Measurements from ENCODE around the gene POLG. TPM values are rescaled to one million over a fixed set of nuclear protein-coding genes. Genes with fewer than 3 reads are reported as not detected.
A peak's percentile ranks its signal among the peaks of the same experiment; 100 is the strongest.

POLG gene
- 18.2 TPM for polyA plus RNA-seq (2013, experiment 1 of 2)
- 16.6 TPM for polyA plus RNA-seq (2013, experiment 2 of 2)

DNA sequence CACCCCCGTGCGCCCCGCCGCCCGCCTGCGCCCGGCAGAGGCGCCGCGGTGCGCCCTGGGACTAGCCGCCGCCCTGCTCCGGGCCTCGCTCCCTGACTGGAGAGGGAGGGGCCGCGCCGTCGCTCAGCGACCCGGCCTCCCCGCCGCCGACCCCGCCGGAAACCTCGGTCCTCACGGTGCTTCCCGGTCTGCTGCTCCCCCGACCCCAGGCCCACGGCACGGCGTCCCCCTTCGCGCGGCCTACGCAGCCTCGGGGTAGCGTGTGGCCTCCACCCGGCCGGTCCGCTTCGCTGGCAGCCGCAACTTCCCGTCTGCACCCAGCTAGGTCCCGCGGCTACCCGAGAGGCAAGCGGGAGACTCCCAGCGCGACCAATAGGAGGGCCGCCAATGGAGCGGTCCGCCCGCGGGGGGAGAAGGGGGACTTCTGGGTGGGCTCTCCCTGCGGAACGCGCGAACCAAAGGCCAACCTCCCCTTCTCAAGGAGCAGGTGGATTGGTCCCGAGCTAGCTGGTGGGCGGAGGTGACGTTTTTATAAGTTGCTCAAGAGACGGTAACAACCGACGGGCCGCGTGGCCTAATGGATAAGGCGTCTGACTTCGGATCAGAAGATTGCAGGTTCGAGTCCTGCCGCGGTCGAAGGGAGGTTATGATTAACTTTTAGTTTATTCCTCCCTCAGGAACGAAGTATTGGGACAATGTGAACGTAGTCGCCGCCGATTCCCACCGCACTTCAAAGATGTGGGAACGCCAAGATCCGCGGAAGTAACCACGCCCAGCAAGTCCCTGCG lies at the start of gene POLG:
Gene POLG (minus strand): TSS at position 315 of the 788 bp plus-strand sequence. CDS start 1,070 bp downstream, outside the sequence.
- Histone ChIP-seq H3K4me1 (ENCODE audit: control insufficient read depth, insufficient read depth, low read depth, low read length) (peaks cover 30% of the 10 kb centered on the region), H2BK12ac (ENCODE audit: low read length in 2 of 2) (peak within 1 kb of the TSS in 1 of 2 experiments; percentile 37), H3K27me3 (ENCODE audit: control insufficient read depth in 1 of 2, insufficient read depth in 1 of 2, low read length in 2 of 2) (peaks cover 0 to 8% of the 10 kb centered on the region in 2 experiments), H2BK5ac (ENCODE audit: low read depth, low read length, poor library complexity, severe bottlenecking) (peak within 1 kb of the TSS; percentile 51), H3K9me3 (ENCODE audit: control insufficient read depth, low read length) (no peaks in the 10 kb centered on the region), H3K4me2 (ENCODE audit: low read length, poor library complexity, severe bottlenecking) (peak within 1 kb of the TSS; percentile 91), H3K14ac (ENCODE audit: low read length in 2 of 2) (peak within 1 kb of the TSS in 1 of 2 experiments; percentile 96), H3K36me3 (ENCODE audit: control insufficient read depth in 1 of 2, insufficient read depth in 2 of 2, low read depth in 1 of 2, low read length in 2 of 2) (peaks cover 27 to 33% of the 10 kb centered on the region in 2 experiments), H3K79me1 (replicated peaks; ENCODE audit: low read length, poor library complexity, severe bottlenecking) (peaks cover 10% of the 10 kb centered on the region), H3K4me3 (ENCODE audit: insufficient read depth in 1 of 2, low read depth in 1 of 2, low read length in 2 of 2) (peak within 1 kb of the TSS; percentile 87 to 97), H4K8ac (ENCODE audit: low read length) (peak within 1 kb of the TSS; percentile 97), H3K23ac (ENCODE audit: low read length in 2 of 2) (peak within 1 kb of the TSS in 1 of 2 experiments; percentile 5), H2AK5ac (ENCODE audit: low read length, severe bottlenecking) (no peak within 1 kb of the TSS), H3K4ac (ENCODE audit: low read depth in 1 of 2, low read length in 2 of 2) (peak within 1 kb of the TSS; percentile 46 to 75), H3K27ac (ENCODE audit: low read length, poor library complexity, severe bottlenecking) (peak within 1 kb of the TSS; percentile 15), H3K9ac (ENCODE audit: low read length) (peak within 1 kb of the TSS; percentile 91), H4K91ac (ENCODE audit: low read length) (peak within 1 kb of the TSS; percentile 97), H3K18ac (ENCODE audit: low read depth in 1 of 2, low read length in 2 of 2) (peak within 1 kb of the TSS; percentile 97 to 99), H2AFZ (ENCODE audit: low read depth, low read length) (peak within 1 kb of the TSS; percentile 60), H2BK120ac (ENCODE audit: low read depth, low read length) (peak within 1 kb of the TSS; percentile 80), H2BK15ac (ENCODE audit: low read depth, poor library complexity, severe bottlenecking) (peak within 1 kb of the TSS; percentile 86)
- DNase-seq = peak; percentile 99
- under 1% methylated on average over 79 of the region's 85 CpGs for WGBS

DNA sequence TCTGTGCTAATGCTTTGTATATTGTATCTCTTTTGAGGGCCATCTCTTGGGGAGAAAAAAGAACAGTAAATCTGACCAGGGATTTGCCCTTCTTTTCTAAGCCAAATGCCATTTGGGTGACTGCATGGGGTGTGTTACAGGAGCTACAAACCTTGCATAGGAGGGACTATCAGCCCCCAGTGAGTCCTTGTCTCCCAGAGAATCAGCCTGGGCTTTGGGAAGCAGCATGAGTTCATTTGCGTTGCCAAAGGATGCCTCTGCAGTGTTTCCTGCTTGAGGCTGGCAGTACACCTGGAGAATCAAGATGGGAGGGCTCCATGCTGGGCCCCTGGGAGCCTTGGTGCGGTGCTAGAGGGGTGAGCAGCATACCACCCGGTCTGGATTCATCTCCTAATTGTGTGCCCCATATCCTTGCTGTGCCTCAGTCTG lies 49.6 kb upstream of the POLG start:
- H4K8ac ChIP-seq (ENCODE audit: low read length) = no peak overlapping the region
- no peak overlapping the region for H3K4me2 ChIP-seq (ENCODE audit: low read length, poor library complexity, severe bottlenecking)
- peaks cover 89 to 95% of the 10 kb centered on the region in 2 experiments for H3K27me3 ChIP-seq (ENCODE audit: control insufficient read depth in 1 of 2, insufficient read depth in 1 of 2, low read length in 2 of 2)
- H3K27ac ChIP-seq (ENCODE audit: low read length, poor library complexity, severe bottlenecking) = no peak overlapping the region
- no peak overlapping the region for H2AFZ ChIP-seq (ENCODE audit: low read depth, low read length)
- H3K18ac ChIP-seq (ENCODE audit: low read depth in 1 of 2, low read length in 2 of 2) = no peak overlapping the region
- no peaks in the 10 kb centered on the region for H3K9me3 ChIP-seq (ENCODE audit: control insufficient read depth, low read length)
- H2BK15ac ChIP-seq (ENCODE audit: low read depth, poor library complexity, severe bottlenecking) = no peak overlapping the region
- H2BK120ac ChIP-seq (ENCODE audit: low read depth, low read length) = no peak overlapping the region
- H3K4ac ChIP-seq (ENCODE audit: low read depth in 1 of 2, low read length in 2 of 2) = no peak overlapping the region
- no peak overlapping the region for H3K14ac ChIP-seq (ENCODE audit: low read length in 2 of 2)
- H3K36me3 ChIP-seq (ENCODE audit: control insufficient read depth in 1 of 2, insufficient read depth in 2 of 2, low read depth in 1 of 2, low read length in 2 of 2) = no peaks in the 10 kb centered on the region
- no peaks in the 10 kb centered on the region for H3K79me1 ChIP-seq (replicated peaks; ENCODE audit: low read length, poor library complexity, severe bottlenecking)
- no peak overlapping the region for H2BK5ac ChIP-seq (ENCODE audit: low read depth, low read length, poor library complexity, severe bottlenecking)
- no peak overlapping the region for H3K4me3 ChIP-seq (ENCODE audit: insufficient read depth in 1 of 2, low read depth in 1 of 2, low read length in 2 of 2)
- H3K4me1 ChIP-seq (ENCODE audit: control insufficient read depth, insufficient read depth, low read depth, low read length) = peaks cover 2% of the 10 kb centered on the region
- 57% methylated on average over 3 of the region's 3 CpGs for WGBS
- H3K9ac ChIP-seq (ENCODE audit: low read length) = no peak overlapping the region
- no peak overlapping the region for H3K23ac ChIP-seq (ENCODE audit: low read length in 2 of 2)
- H4K91ac ChIP-seq (ENCODE audit: low read length) = no peak overlapping the region
- no peak overlapping the region for H2AK5ac ChIP-seq (ENCODE audit: low read length, severe bottlenecking)
- no peak overlapping the region for H2BK12ac ChIP-seq (ENCODE audit: low read length in 2 of 2)
- DNase-seq = no peak

DNA sequence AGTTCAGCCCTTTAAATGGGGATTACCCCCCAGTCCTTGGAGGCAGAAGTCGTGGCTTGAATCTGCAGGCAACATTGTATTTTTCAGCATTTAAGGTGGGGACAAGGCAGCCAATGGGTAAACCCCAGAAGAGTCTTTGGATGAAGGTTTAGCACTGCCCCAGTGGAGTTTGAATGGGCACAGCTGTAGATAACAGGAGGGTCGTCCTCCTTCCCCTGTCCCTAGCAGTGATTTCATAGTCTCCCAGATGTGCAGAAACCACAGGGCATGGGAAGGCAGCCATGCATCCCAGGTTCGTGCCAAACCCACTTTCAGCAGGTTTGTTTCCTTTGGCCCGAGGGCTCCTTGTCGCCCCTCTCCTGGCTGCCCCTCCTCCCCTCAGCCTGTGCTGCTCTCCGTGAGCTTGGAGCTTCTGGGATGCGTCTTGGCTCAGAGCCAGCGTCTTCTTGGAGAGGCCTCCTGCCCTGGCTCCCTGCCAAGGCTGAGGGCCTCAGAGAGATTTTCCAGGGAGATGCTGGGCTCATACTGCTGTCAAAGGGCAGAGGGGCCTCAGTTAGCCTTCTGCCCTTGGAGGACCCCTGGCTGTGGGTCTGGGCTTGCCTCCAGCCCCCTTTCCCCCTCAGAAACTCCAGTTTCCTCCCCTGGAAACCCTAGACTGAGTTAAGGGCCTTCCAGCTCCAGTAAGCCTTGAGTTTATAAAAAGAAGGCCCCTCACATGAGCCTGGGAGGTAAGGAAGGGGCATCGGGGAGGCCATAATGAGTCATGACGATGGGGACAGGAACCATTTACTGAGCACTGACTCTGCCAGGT lies 48.9 kb upstream of the POLG start:
- Histone ChIP-seq H3K27me3 (ENCODE audit: control insufficient read depth in 1 of 2, insufficient read depth in 1 of 2, low read length in 2 of 2) (peaks cover 89 to 95% of the 10 kb centered on the region in 2 experiments), H2BK120ac (ENCODE audit: low read depth, low read length) (no peak overlapping the region), H3K4ac (ENCODE audit: low read depth in 1 of 2, low read length in 2 of 2) (no peak overlapping the region), H2AK5ac (ENCODE audit: low read length, severe bottlenecking) (no peak overlapping the region), H3K4me3 (ENCODE audit: insufficient read depth in 1 of 2, low read depth in 1 of 2, low read length in 2 of 2) (no peak overlapping the region), H3K9ac (ENCODE audit: low read length) (no peak overlapping the region), H3K4me2 (ENCODE audit: low read length, poor library complexity, severe bottlenecking) (no peak overlapping the region), H4K8ac (ENCODE audit: low read length) (no peak overlapping the region), H2AFZ (ENCODE audit: low read depth, low read length) (no peak overlapping the region), H3K4me1 (ENCODE audit: control insufficient read depth, insufficient read depth, low read depth, low read length) (peaks cover 8% of the 10 kb centered on the region), H3K14ac (ENCODE audit: low read length in 2 of 2) (no peak overlapping the region), H2BK12ac (ENCODE audit: low read length in 2 of 2) (no peak overlapping the region), H3K79me1 (replicated peaks; ENCODE audit: low read length, poor library complexity, severe bottlenecking) (no peaks in the 10 kb centered on the region), H3K23ac (ENCODE audit: low read length in 2 of 2) (no peak overlapping the region), H4K91ac (ENCODE audit: low read length) (no peak overlapping the region), H3K36me3 (ENCODE audit: control insufficient read depth in 1 of 2, insufficient read depth in 2 of 2, low read depth in 1 of 2, low read length in 2 of 2) (no peaks in the 10 kb centered on the region), H3K9me3 (ENCODE audit: control insufficient read depth, low read length) (no peaks in the 10 kb centered on the region), H3K27ac (ENCODE audit: low read length, poor library complexity, severe bottlenecking) (no peak overlapping the region), H2BK5ac (ENCODE audit: low read depth, low read length, poor library complexity, severe bottlenecking) (no peak overlapping the region), H3K18ac (ENCODE audit: low read depth in 1 of 2, low read length in 2 of 2) (no peak overlapping the region), H2BK15ac (ENCODE audit: low read depth, poor library complexity, severe bottlenecking) (no peak overlapping the region)
- WGBS = 22% methylated on average over 10 of the region's 10 CpGs
- DNase-seq = peak; percentile 38
